IPS DF 4.7 (cell line): Measurements from ENCODE around the gene NUFIP1.
"Not testable (repeated sequence)": the region's sequence is repeated elsewhere in the genome, so short reads cannot be mapped to it uniquely, and the experiment has no call there.

Experiments used
- DNase-seq: peaks from one replicate; pipeline ENCODE4 v3.0.0-alpha.2; 2013; ENCODE audit warnings: low spot score; ENCODE audit errors: extremely low read depth

NUFIP1 gene

GRCh38 chr13:44920013-44920412 lies 69.3 kb downstream of the NUFIP1 start:
- DNase-seq, result no peak

GRCh38 chr13:44919104-44919804 lies 70.0 kb downstream of the NUFIP1 start:
- no peak for DNase-seq

GRCh38 chr13:44918326-44919103 lies 70.8 kb downstream of the NUFIP1 start:
- DNase-seq, result peak; percentile 62

- DNase-seq, result peak; percentile 93
Measured at GRCh38 chr13:44917589-44918325, 71.5 kb downstream of the NUFIP1 start.

- DNase-seq, result no peak
Measured at GRCh38 chr13:44912278-44913016, 76.8 kb downstream of the NUFIP1 start.

GRCh38 chr13:44908712-44909111 lies 80.6 kb downstream of the NUFIP1 start:
- no peak for DNase-seq

GRCh38 chr13:44908266-44908665 lies 81.0 kb downstream of the NUFIP1 start:
- DNase-seq, result no peak

GRCh38 chr13:44906713-44907112 lies 82.6 kb downstream of the NUFIP1 start:
- no peak for DNase-seq

GRCh38 chr13:44906230-44906629 lies 83.0 kb downstream of the NUFIP1 start:
- no peak for DNase-seq

- no peak for DNase-seq
Measured at GRCh38 chr13:44905556-44905955, 83.7 kb downstream of the NUFIP1 start.

GRCh38 chr13:44904967-44905366 lies 84.3 kb downstream of the NUFIP1 start:
- DNase-seq, result no peak

GRCh38 chr13:44903574-44903985 lies 85.7 kb downstream of the NUFIP1 start:
- no peak for DNase-seq

GRCh38 chr13:44902738-44903137 lies 86.5 kb downstream of the NUFIP1 start:
- DNase-seq, result no peak

GRCh38 chr13:44899967-44900366 lies 89.3 kb downstream of the NUFIP1 start:
- DNase-seq, result no peak

GRCh38 chr13:44898308-44898707 lies 91.0 kb downstream of the NUFIP1 start:
- not testable (repeated sequence) for DNase-seq

GRCh38 chr13:44895953-44896335 lies 93.3 kb downstream of the NUFIP1 start:
- no peak for DNase-seq

- DNase-seq, result no peak
Measured at GRCh38 chr13:44895264-44895952, 93.9 kb downstream of the NUFIP1 start.

- DNase-seq, result no peak
Measured at GRCh38 chr13:44894001-44894770, 95.1 kb downstream of the NUFIP1 start.
